ENCODE data around the gene ANKRD17.

Gene ANKRD17

DNA sequence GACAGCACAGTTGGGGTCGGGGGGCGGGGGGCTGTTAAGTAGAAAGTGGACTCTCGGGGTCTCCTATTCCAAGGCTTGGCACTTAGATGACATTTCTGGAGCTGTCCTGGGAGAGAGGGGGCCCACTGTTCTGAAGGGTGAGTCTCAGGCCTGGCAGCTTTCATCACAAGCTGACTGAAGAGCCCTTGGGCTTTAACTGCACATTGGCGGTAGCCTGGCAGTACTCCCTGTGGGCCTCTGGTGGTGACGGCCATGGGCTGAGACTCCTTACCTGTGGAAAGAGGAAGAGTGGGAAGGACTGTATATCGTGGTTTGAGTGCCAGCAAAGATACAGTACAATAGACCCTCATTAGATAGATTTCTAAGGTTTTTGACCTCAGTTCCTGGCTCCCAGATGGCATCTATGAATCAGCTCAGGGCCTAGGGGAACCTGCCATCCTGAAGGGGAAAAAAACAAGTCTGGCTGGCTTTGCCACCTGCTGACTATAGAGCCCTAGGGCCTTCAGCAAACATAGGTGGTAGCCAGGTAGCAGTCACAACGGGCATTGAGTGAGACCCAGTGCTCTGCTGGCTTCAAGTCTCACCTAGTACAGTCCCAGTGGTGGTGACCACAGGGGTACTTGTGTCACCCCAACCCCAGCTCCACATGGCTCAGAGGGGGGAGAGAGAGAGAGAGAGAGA lies 87.9 kb downstream of the ANKRD17 start:
- TF ChIP-seq, protein P1, sequence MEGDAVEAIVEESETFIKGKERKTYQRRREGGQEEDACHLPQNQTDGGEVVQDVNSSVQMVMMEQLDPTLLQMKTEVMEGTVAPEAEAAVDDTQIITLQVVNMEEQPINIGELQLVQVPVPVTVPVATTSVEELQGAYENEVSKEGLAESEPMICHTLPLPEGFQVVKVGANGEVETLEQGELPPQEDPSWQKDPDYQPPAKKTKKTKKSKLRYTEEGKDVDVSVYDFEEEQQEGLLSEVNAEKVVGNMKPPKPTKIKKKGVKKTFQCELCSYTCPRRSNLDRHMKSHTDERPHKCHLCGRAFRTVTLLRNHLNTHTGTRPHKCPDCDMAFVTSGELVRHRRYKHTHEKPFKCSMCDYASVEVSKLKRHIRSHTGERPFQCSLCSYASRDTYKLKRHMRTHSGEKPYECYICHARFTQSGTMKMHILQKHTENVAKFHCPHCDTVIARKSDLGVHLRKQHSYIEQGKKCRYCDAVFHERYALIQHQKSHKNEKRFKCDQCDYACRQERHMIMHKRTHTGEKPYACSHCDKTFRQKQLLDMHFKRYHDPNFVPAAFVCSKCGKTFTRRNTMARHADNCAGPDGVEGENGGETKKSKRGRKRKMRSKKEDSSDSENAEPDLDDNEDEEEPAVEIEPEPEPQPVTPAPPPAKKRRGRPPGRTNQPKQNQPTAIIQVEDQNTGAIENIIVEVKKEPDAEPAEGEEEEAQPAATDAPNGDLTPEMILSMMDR (conservative IDR thresholded peaks at IDR 0.05; ENCODE audit: control insufficient read depth, insufficient read depth, low read depth, low read length) = no peak
- H3K4me3 ChIP-seq (ENCODE audit: control insufficient read depth, low read depth, low read length) = no peak overlapping the region
- DNase-seq (ENCODE audit: low read depth) = no peak

DNA sequence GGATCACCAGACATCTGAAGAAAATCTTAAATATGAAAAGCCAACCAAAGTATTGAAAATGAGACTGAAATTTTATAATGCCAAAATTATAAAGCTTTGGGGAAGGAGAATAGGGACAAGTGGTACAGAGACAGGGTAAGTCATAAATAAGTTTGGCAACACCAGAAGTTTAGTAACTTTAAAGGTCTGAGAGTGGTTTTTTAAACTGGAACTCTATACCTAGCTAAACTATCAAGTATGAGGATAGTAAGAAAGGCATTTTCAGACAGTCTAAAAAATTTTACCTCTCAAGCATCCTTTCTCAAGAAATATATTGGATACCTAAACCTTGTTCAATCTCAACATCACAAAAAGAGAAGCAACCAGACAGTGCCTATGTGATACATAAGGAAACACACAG lies 92.4 kb downstream of the ANKRD17 start:
- TF ChIP-seq, protein P1 (conservative IDR thresholded peaks at IDR 0.05; ENCODE audit: control insufficient read depth, insufficient read depth, low read depth, low read length) = no peak
- no peak overlapping the region for H3K4me3 ChIP-seq (ENCODE audit: control insufficient read depth, low read depth, low read length)
- DNase-seq (ENCODE audit: low read depth) = no peak

DNA sequence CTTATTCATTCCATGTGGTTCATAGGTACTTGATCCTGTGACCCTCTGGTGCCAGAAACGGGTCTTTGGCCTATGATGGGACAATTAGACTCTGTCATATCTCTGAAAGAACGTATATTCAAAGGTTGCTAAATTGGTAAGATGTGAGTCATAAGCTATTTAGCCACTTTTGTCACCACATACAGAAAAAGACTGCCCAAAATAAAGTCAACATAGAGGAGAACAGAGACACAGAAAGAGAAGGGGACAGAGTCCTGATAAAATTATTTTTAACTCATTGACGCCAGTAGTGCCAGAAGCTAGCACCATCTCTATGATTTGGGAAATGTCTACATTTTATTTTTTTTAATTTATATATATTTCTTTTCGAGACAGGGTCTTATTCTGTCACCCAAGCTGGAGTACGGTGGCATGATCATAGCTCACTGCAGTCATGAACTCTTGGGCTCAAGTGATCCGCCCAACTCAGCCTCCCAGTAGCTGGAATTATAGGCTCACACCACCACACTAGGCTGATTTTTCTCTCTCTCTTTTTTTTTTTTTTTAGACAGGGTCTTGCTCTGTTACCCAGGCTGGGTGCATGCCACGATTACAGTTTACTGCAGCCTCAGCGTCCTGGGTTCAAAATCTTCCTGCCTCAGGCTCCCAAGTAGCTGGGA lies 96.9 kb downstream of the ANKRD17 start:
- TF ChIP-seq, protein P1 (conservative IDR thresholded peaks at IDR 0.05; ENCODE audit: control insufficient read depth, insufficient read depth, low read depth, low read length) = no peak
- no peak for DNase-seq (ENCODE audit: low read depth)
- no peak overlapping the region for H3K4me3 ChIP-seq (ENCODE audit: control insufficient read depth, low read depth, low read length)

DNA sequence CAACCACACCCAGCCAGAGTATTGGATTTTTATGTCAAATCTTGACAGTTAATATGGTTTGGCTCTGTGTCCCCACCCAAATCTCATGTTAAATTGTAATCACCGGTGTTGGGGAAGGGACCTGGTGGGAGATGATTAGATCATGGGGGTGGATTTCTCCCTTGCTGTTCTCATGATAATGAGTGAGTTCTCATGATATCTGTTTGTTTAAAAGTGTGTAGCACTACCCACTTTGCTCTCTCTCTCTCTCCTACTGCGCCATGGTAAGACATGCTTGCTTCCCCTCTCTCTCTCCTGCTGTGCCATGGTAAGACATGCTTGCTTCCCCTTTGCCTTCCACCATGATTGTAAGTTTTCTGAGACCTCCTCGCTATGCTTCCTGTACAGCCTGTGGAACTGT lies 102.2 kb downstream of the ANKRD17 start:
- TF ChIP-seq, protein P1 (conservative IDR thresholded peaks at IDR 0.05; ENCODE audit: control insufficient read depth, insufficient read depth, low read depth, low read length) = no peak
- H3K4me3 ChIP-seq (ENCODE audit: control insufficient read depth, low read depth, low read length) = no peak overlapping the region
- no peak for DNase-seq (ENCODE audit: low read depth)

DNA sequence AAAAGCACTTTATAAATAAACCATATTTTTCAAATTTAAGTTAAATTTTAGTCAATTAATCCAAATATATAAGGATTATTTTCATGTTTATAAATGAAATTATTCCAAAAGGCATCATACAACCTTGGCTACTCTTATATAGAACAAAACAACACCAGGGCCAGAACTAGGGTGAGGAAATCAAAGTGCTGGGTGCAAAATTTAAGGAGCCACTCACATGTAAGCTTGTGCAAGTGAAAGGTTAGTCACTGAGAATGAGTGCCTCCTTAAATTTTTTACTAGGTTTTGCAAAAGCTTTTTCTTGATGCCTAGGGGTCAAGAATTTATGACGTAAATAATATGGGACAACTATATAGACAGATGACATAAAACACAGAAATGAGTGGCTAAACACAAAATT lies 105.7 kb downstream of the ANKRD17 start:
- DNase-seq (ENCODE audit: low read depth) = peak; percentile 9
- TF ChIP-seq, protein P1 (conservative IDR thresholded peaks at IDR 0.05; ENCODE audit: control insufficient read depth, insufficient read depth, low read depth, low read length) = no peak
- H3K4me3 ChIP-seq (ENCODE audit: control insufficient read depth, low read depth, low read length) = no peak overlapping the region

DNA sequence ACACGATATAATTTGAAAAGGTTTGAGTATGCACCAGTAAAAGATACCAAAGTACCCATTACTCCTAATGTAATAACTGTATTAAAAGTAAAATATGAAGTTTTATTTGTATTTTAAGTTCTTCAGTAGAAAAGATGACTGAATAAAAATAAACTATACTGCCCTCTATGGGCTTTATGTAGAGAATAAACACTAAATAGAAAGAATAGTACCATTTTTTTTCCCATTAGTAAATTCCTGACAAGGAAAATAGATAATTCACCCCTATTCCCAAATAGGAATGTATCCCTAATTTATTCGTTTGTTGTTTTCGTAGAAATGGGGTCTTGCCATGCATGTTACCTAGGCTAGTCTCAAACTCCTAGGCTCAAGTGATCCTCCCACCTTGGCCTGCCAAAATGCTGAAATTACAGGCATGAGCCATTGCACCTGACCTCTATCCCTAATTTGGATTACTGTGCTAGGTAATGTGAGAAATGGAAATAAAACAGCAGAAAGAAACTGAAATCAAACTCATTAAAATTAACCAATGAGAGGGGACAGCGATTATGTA lies 115.5 kb downstream of the ANKRD17 start:
- no peak overlapping the region for H3K4me3 ChIP-seq (ENCODE audit: control insufficient read depth, low read depth, low read length)
- TF ChIP-seq, protein P1 (conservative IDR thresholded peaks at IDR 0.05; ENCODE audit: control insufficient read depth, insufficient read depth, low read depth, low read length) = no peak
- no peak for DNase-seq (ENCODE audit: low read depth)

All from fibroblast of mammary gland (primary cell).